GM19193 (cell line): ENCODE measurements around the gene BACH2.

ENCODE experiments used
- POLR2A ChIP-seq: IDR thresholded peaks from 4 replicates; pipeline ENCODE4 v1.6.1; 2011; ENCODE audit not compliant: insufficient read depth, insufficient read length; ENCODE audit errors: extremely low read depth

The BACH2 gene

GRCh38 chr6:90072501-90072900 lies 224.1 kb downstream of the BACH2 start:
- no peak for TF ChIP-seq POLR2A

- no peak for TF ChIP-seq POLR2A
Observed at GRCh38 chr6:90068703-90069523, 227.7 kb downstream of the BACH2 start.

- no peak for TF ChIP-seq POLR2A
Observed at GRCh38 chr6:90068264-90068663, 228.4 kb downstream of the BACH2 start.

GRCh38 chr6:90066697-90067096 lies 229.9 kb downstream of the BACH2 start:
- no peak for TF ChIP-seq POLR2A

- TF ChIP-seq POLR2A, result no peak
Observed at GRCh38 chr6:90065173-90065572, 231.5 kb downstream of the BACH2 start.

GRCh38 chr6:90062667-90063066 lies 234.0 kb downstream of the BACH2 start:
- no peak for TF ChIP-seq POLR2A

- no peak for TF ChIP-seq POLR2A
Observed at GRCh38 chr6:90062051-90062450, 234.6 kb downstream of the BACH2 start.

- TF ChIP-seq POLR2A, result no peak
Observed at GRCh38 chr6:90053614-90054013, 243.0 kb downstream of the BACH2 start.

GRCh38 chr6:90049295-90049694 lies 247.3 kb downstream of the BACH2 start:
- TF ChIP-seq POLR2A, result no peak

GRCh38 chr6:90048206-90048967 lies 248.3 kb downstream of the BACH2 start:
- TF ChIP-seq POLR2A, result no peak

- no peak for TF ChIP-seq POLR2A
Observed at GRCh38 chr6:90045535-90045934, 251.1 kb downstream of the BACH2 start.

GRCh38 chr6:90044833-90045381 lies 251.7 kb downstream of the BACH2 start:
- no peak for TF ChIP-seq POLR2A

GRCh38 chr6:90044182-90044832 lies 252.3 kb downstream of the BACH2 start:
- TF ChIP-seq POLR2A, result no peak

- TF ChIP-seq POLR2A, result no peak
Observed at GRCh38 chr6:90040931-90041330, 255.7 kb downstream of the BACH2 start.

GRCh38 chr6:90039911-90040310 lies 256.7 kb downstream of the BACH2 start:
- no peak for TF ChIP-seq POLR2A
